GM23338 (cell line): ENCODE measurements around the gene MCM3AP. TPM values are rescaled to one million over a fixed set of nuclear protein-coding genes. Genes with fewer than 3 reads are reported as not detected.
A peak's percentile ranks its signal among the peaks of the same experiment; 100 is the strongest.

Experiments
- ATAC-seq: fragments of 200-7000 bp; cut with Tn5 transposase; 3 replicates; pipeline ENCODE4 v1.9.1; 2020
- DNase-seq: peaks from one replicate; pipeline ENCODE4 v3.0.0-alpha.2; 2015; ENCODE audit warnings: low spot score
- H2AFZ ChIP-seq: fragments of 200-600 bp; sonication (generic); 2 replicates; pipeline ENCODE4 v1.8.0; 2016; ENCODE audit warnings: antibody characterized with exemption, mild to moderate bottlenecking, moderate library complexity
- H3F3A ChIP-seq: fragments of 200-600 bp; sonication (generic); replicated peaks from 2 replicates; pipeline ENCODE4 v1.8.0; 2017; ENCODE audit warnings: antibody characterized with exemption, mixed run types, low read depth
- H3K27ac ChIP-seq: fragments of 200-600 bp; sonication (generic); 2 replicates; pipeline ENCODE4 v1.6.1; 2016; ENCODE audit warnings: low read depth
- H3K27me3 ChIP-seq: fragments of 200-600 bp; sonication (generic); 2 replicates; pipeline ENCODE4 v1.8.0; 2016; ENCODE audit warnings: mild to moderate bottlenecking, mixed run types, moderate library complexity; ENCODE audit not compliant: insufficient read depth
- H3K36me3 ChIP-seq: fragments of 200-600 bp; sonication (generic); 2 replicates; pipeline ENCODE4 v1.8.0; 2016; ENCODE audit warnings: mild to moderate bottlenecking; ENCODE audit not compliant: insufficient read depth
- H3K4me1 ChIP-seq: fragments of 200-600 bp; sonication (generic); 2 replicates; pipeline ENCODE4 v1.8.0; 2016; ENCODE audit warnings: mild to moderate bottlenecking, moderate library complexity; ENCODE audit not compliant: insufficient read depth
- H3K4me2 ChIP-seq: fragments of 200-600 bp; sonication (generic); 2 replicates; pipeline ENCODE4 v1.7.1; 2017; ENCODE audit warnings: mixed run types
- H3K4me3 ChIP-seq: fragments of 200-600 bp; sonication (generic); 2 replicates; pipeline ENCODE4 v1.6.1; 2016; ENCODE audit warnings: mixed run types
- H3K79me2 ChIP-seq: fragments of 200-600 bp; sonication (generic); replicated peaks from 2 replicates; pipeline ENCODE4 v1.8.0; 2017; ENCODE audit warnings: mild to moderate bottlenecking; ENCODE audit not compliant: insufficient read depth
- H3K9me2 ChIP-seq: fragments of 200-600 bp; sonication (generic); 2 replicates; pipeline ENCODE4 v1.8.0; 2017; ENCODE audit not compliant: insufficient read depth
- H4K20me1 ChIP-seq: fragments of 200-600 bp; sonication (generic); replicated peaks from 2 replicates; pipeline ENCODE4 v1.8.0; 2017; ENCODE audit warnings: mild to moderate bottlenecking; ENCODE audit not compliant: insufficient read depth
- H3K27ac Mint-ChIP-seq: 2 replicates; pipeline ENCODE4 v1.8.0; 2020; ENCODE audit warnings: inconsistent platforms, mild to moderate bottlenecking, moderate library complexity, mixed read lengths
- H3K27me3 Mint-ChIP-seq: 3 replicates; pipeline ENCODE4 v1.8.0; 2022; ENCODE audit warnings: low read depth, mild to moderate bottlenecking, moderate library complexity, mixed read lengths, inconsistent platforms; ENCODE audit not compliant: insufficient read depth, poor library complexity
- H3K36me3 Mint-ChIP-seq: 3 replicates; pipeline ENCODE4 v1.8.0; 2021; ENCODE audit warnings: low read depth, mild to moderate bottlenecking, inconsistent platforms, moderate library complexity, mixed read lengths
- H3K4me1 Mint-ChIP-seq: 3 replicates; pipeline ENCODE4 v1.8.0; 2020; ENCODE audit warnings: mild to moderate bottlenecking, inconsistent platforms, mixed read lengths
- H3K4me3 Mint-ChIP-seq: 3 replicates; pipeline ENCODE4 v1.8.0; 2021; ENCODE audit warnings: moderate library complexity, mild to moderate bottlenecking, inconsistent platforms, mixed read lengths
- H3K9me3 Mint-ChIP-seq: 3 replicates; pipeline ENCODE4 v1.8.0; 2020; ENCODE audit warnings: moderate library complexity, mild to moderate bottlenecking, inconsistent platforms, mixed read lengths
- CREB1 ChIP-seq: fragments of 250-450 bp; sonication (Bioruptor Pico); IDR thresholded peaks from 2 replicates; pipeline ENCODE4 v1.5.0; 2020; ENCODE audit warnings: low read depth, mild to moderate bottlenecking, moderate library complexity
- EZH2 ChIP-seq: fragments of 200-600 bp; sonication (generic); IDR thresholded peaks from one replicate; pipeline ENCODE4 v1.8.0; 2017; ENCODE audit warnings: antibody characterized with exemption, mild to moderate bottlenecking, low read depth; ENCODE audit not compliant: unreplicated experiment
- EZH2phosphoT487 ChIP-seq: fragments of 200-600 bp; sonication (generic); IDR thresholded peaks from one replicate; pipeline ENCODE4 v1.8.1; 2018; ENCODE audit warnings: antibody characterized with exemption; ENCODE audit not compliant: unreplicated experiment
- JUNB ChIP-seq: IDR thresholded peaks from one replicate; pipeline ENCODE4 v1.6.1; 2016; ENCODE audit warnings: antibody characterized with exemption; ENCODE audit not compliant: unreplicated experiment
- NANOG ChIP-seq: IDR thresholded peaks from 2 replicates; pipeline ENCODE4 v1.6.1; 2016; ENCODE audit warnings: antibody characterized with exemption, borderline replicate concordance
- POLR2AphosphoS5 ChIP-seq: IDR thresholded peaks from 2 replicates; pipeline ENCODE4 v1.6.1; 2016; ENCODE audit warnings: antibody characterized with exemption, low read depth
- STAT1 ChIP-seq: IDR thresholded peaks from one replicate; pipeline ENCODE4 v1.6.1; 2016; ENCODE audit warnings: antibody characterized with exemption; ENCODE audit not compliant: unreplicated experiment
- ZNF114 ChIP-seq: fragments of 250-450 bp; sonication (Bioruptor Pico); IDR thresholded peaks from 2 replicates; pipeline ENCODE4 v1.5.0; 2020; ENCODE audit warnings: mild to moderate bottlenecking, moderate library complexity
- ZNF331 ChIP-seq: fragments of 250-450 bp; sonication (Bioruptor Pico); IDR thresholded peaks from 2 replicates; pipeline ENCODE4 v1.5.0; 2020; ENCODE audit warnings: low read depth, mild to moderate bottlenecking, moderate library complexity
- polyA plus RNA-seq: library from polyadenylated mRNA; unstranded; fragments of >200 nt; fragmentation: Nextera tagmentation; extraction: Ambion mirVana; gene quantifications from 2 replicates; pipeline ENCODE4 v1.2.1, GENCODE V29; 2016
- total RNA-seq: library from RNA; depleted of rRNA; stranded (reverse); fragments of >200 nt; shearing (Covaris generic); gene quantifications from 2 replicates; pipeline ENCODE4 v1.2.3, GENCODE V29; 2014
- TF ChIP-seq, protein P1 (sequence below): fragments of 250-450 bp; sonication (Bioruptor Pico); IDR thresholded peaks from 2 replicates; pipeline ENCODE4 v1.5.0; 2020; ENCODE audit warnings: mild to moderate bottlenecking, moderate library complexity
- TF ChIP-seq, protein P2 (sequence below): IDR thresholded peaks from one replicate; pipeline ENCODE4 v1.6.1; 2018; ENCODE audit warnings: antibody characterized with exemption; ENCODE audit not compliant: unreplicated experiment
- TF ChIP-seq, protein P3 (sequence below), 2 experiments: fragments of 200-600 bp in 1 of 2; sonication (generic) in 1 of 2; conservative IDR thresholded peaks; 2 replicates each; pipeline versions ENCODE4 v1.5.1 to v1.6.1; 2016 to 2017; ENCODE audit warnings: antibody characterized with exemption in 2 of 2, low read depth in 2 of 2, mild to moderate bottlenecking in 2 of 2, moderate library complexity in 1 of 2
- TF ChIP-seq, protein P4 (sequence below): IDR thresholded peaks from 2 replicates; pipeline ENCODE4 v1.6.1; 2016; ENCODE audit warnings: antibody characterized with exemption

Gene MCM3AP
- total and polyA plus RNA-seq, 2 experiments from 2014 or later, result 39.2 to 123 TPM

DNA sequence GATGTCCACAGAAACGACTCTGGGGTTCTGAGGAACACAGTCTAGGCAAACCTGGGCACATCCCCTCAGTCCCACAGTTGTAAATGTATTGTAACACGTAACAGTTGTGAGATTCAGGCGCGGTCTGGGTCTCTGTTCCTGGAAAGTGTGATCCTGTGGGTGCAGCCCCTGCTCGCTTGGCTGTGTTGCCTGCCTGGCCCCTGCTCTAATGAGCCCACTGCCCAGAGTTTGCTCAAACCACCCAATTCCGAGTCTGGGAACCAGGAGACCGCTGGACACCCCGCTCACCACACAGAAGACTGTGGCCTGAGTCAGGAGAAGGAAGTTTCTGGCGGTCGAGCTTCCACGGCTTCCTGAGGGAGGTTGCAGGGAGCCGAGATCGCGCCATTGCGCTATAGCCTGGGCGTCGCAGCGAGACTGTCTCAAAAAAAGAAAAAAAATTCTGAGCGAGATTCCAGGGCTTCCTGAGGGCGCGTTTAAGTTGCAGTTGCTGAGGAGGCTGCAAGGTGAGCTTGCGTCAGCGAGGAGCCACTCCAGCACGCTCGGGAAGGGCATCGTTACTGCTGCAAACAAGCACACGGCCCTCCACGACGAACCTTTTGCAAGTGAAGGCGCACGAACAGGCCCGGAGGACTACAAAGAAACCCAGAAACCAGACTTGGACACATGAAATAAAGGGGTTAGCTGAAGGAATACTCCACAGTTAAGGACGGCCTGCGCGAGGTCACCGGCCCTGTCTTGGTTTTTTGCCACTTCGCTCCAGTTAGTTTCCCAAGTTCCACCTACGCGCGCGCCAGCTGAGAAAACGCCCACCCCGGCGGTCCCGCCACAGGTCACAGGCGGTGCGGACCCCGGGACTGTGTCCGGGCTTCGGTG is 37.2 kb upstream of the MCM3AP start:
- ATAC-seq (no peak), DNase-seq (peak; percentile 45)
- no peaks in the 10 kb centered on the region for H3K27me3 ChIP-seq
- Mint-ChIP-seq H3K27ac (peak overlapping the region; percentile 98), H3K4me3 (peak overlapping the region; percentile 97), H3K4me1 (peaks cover 41% of the 10 kb centered on the region), H3K9me3 (0 out of 3 replicates have a peak, but pooled peaks cover 4% of the 10 kb centered on the region), H3K27me3 (peaks cover 16% of the 10 kb centered on the region), H3K36me3 (peaks cover 39% of the 10 kb centered on the region)
- H3K4me3 ChIP-seq, result peak overlapping the region; percentile 98
- peak overlapping the region; percentile 96 for H3K27ac ChIP-seq
- peak overlapping the region; percentile 100 for H3K4me2 ChIP-seq
- peaks cover 52% of the 10 kb centered on the region for H3K79me2 ChIP-seq
- no peaks in the 10 kb centered on the region for H3K9me2 ChIP-seq
- peaks cover 35% of the 10 kb centered on the region for H3K4me1 ChIP-seq
- H3F3A ChIP-seq, result peaks cover 19% of the 10 kb centered on the region
- H3K36me3 ChIP-seq, result peaks cover 6% of the 10 kb centered on the region; the same call in 1 of the 2 replicates
- H2AFZ ChIP-seq, result no peak overlapping the region
- peaks cover 25% of the 10 kb centered on the region for H4K20me1 ChIP-seq
- TF ChIP-seq, protein P1, sequence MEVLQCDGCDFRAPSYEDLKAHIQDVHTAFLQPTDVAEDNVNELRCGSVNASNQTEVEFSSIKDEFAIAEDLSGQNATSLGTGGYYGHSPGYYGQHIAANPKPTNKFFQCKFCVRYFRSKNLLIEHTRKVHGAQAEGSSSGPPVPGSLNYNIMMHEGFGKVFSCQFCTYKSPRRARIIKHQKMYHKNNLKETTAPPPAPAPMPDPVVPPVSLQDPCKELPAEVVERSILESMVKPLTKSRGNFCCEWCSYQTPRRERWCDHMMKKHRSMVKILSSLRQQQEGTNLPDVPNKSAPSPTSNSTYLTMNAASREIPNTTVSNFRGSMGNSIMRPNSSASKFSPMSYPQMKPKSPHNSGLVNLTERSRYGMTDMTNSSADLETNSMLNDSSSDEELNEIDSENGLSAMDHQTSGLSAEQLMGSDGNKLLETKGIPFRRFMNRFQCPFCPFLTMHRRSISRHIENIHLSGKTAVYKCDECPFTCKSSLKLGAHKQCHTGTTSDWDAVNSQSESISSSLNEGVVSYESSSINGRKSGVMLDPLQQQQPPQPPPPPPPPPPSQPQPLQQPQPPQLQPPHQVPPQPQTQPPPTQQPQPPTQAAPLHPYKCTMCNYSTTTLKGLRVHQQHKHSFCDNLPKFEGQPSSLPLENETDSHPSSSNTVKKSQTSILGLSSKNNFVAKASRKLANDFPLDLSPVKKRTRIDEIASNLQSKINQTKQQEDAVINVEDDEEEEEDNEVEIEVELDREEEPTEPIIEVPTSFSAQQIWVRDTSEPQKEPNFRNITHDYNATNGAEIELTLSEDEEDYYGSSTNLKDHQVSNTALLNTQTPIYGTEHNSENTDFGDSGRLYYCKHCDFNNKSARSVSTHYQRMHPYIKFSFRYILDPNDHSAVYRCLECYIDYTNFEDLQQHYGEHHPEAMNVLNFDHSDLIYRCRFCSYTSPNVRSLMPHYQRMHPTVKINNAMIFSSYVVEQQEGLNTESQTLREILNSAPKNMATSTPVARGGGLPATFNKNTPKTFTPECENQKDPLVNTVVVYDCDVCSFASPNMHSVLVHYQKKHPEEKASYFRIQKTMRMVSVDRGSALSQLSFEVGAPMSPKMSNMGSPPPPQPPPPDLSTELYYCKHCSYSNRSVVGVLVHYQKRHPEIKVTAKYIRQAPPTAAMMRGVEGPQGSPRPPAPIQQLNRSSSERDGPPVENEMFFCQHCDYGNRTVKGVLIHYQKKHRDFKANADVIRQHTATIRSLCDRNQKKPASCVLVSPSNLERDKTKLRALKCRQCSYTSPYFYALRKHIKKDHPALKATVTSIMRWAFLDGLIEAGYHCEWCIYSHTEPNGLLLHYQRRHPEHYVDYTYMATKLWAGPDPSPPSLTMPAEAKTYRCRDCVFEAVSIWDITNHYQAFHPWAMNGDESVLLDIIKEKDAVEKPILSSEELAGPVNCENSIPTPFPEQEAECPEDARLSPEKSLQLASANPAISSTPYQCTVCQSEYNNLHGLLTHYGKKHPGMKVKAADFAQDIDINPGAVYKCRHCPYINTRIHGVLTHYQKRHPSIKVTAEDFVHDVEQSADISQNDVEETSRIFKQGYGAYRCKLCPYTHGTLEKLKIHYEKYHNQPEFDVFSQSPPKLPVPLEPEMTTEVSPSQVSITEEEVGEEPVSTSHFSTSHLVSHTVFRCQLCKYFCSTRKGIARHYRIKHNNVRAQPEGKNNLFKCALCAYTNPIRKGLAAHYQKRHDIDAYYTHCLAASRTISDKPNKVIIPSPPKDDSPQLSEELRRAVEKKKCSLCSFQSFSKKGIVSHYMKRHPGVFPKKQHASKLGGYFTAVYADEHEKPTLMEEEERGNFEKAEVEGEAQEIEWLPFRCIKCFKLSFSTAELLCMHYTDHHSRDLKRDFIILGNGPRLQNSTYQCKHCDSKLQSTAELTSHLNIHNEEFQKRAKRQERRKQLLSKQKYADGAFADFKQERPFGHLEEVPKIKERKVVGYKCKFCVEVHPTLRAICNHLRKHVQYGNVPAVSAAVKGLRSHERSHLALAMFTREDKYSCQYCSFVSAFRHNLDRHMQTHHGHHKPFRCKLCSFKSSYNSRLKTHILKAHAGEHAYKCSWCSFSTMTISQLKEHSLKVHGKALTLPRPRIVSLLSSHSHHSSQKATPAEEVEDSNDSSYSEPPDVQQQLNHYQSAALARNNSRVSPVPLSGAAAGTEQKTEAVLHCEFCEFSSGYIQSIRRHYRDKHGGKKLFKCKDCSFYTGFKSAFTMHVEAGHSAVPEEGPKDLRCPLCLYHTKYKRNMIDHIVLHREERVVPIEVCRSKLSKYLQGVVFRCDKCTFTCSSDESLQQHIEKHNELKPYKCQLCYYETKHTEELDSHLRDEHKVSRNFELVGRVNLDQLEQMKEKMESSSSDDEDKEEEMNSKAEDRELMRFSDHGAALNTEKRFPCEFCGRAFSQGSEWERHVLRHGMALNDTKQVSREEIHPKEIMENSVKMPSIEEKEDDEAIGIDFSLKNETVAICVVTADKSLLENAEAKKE (CRISPR knock-in tag), result no peak
- TF ChIP-seq, protein P2, sequence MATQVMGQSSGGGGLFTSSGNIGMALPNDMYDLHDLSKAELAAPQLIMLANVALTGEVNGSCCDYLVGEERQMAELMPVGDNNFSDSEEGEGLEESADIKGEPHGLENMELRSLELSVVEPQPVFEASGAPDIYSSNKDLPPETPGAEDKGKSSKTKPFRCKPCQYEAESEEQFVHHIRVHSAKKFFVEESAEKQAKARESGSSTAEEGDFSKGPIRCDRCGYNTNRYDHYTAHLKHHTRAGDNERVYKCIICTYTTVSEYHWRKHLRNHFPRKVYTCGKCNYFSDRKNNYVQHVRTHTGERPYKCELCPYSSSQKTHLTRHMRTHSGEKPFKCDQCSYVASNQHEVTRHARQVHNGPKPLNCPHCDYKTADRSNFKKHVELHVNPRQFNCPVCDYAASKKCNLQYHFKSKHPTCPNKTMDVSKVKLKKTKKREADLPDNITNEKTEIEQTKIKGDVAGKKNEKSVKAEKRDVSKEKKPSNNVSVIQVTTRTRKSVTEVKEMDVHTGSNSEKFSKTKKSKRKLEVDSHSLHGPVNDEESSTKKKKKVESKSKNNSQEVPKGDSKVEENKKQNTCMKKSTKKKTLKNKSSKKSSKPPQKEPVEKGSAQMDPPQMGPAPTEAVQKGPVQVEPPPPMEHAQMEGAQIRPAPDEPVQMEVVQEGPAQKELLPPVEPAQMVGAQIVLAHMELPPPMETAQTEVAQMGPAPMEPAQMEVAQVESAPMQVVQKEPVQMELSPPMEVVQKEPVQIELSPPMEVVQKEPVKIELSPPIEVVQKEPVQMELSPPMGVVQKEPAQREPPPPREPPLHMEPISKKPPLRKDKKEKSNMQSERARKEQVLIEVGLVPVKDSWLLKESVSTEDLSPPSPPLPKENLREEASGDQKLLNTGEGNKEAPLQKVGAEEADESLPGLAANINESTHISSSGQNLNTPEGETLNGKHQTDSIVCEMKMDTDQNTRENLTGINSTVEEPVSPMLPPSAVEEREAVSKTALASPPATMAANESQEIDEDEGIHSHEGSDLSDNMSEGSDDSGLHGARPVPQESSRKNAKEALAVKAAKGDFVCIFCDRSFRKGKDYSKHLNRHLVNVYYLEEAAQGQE, result no peak
- TF ChIP-seq POLR2AphosphoS5 (no peak; the same call in 1 of the 2 replicates), EZH2 (no peak), STAT1 (no peak), JUNB (no peak), CREB1 (CRISPR knock-in tag) (no peak), NANOG (no peak), ZNF331 (CRISPR knock-in tag) (no peak), ZNF114 (CRISPR knock-in tag) (no peak), EZH2phosphoT487 (no peak)
- TF ChIP-seq, protein P3, sequence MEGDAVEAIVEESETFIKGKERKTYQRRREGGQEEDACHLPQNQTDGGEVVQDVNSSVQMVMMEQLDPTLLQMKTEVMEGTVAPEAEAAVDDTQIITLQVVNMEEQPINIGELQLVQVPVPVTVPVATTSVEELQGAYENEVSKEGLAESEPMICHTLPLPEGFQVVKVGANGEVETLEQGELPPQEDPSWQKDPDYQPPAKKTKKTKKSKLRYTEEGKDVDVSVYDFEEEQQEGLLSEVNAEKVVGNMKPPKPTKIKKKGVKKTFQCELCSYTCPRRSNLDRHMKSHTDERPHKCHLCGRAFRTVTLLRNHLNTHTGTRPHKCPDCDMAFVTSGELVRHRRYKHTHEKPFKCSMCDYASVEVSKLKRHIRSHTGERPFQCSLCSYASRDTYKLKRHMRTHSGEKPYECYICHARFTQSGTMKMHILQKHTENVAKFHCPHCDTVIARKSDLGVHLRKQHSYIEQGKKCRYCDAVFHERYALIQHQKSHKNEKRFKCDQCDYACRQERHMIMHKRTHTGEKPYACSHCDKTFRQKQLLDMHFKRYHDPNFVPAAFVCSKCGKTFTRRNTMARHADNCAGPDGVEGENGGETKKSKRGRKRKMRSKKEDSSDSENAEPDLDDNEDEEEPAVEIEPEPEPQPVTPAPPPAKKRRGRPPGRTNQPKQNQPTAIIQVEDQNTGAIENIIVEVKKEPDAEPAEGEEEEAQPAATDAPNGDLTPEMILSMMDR (conservative IDR thresholded peaks at IDR 0.05; ENCODE audit: low read depth in 2 of 2), result no peak
- TF ChIP-seq, protein P4, sequence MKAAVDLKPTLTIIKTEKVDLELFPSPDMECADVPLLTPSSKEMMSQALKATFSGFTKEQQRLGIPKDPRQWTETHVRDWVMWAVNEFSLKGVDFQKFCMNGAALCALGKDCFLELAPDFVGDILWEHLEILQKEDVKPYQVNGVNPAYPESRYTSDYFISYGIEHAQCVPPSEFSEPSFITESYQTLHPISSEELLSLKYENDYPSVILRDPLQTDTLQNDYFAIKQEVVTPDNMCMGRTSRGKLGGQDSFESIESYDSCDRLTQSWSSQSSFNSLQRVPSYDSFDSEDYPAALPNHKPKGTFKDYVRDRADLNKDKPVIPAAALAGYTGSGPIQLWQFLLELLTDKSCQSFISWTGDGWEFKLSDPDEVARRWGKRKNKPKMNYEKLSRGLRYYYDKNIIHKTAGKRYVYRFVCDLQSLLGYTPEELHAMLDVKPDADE, result no peak
